HG03457 (cell line): ENCODE data around the gene STUM.
"Not testable (repeated sequence)": the region's sequence is repeated elsewhere in the genome, so short reads cannot be mapped to it uniquely, and the experiment has no call there.

ENCODE experiments used
- ATAC-seq: cut with Tn5 transposase; IDR thresholded peaks from one replicate; pipeline ENCODE4 v1.9.1; 2021; ENCODE audit warnings: moderate number of reproducible peaks; ENCODE audit not compliant: unreplicated experiment

Gene STUM

GRCh38 chr1:226603022-226603857 lies 54.7 kb downstream of the STUM start:
- ATAC-seq: no peak

GRCh38 chr1:226603858-226604559 lies 55.4 kb downstream of the STUM start:
- ATAC-seq: no peak

- no peak for ATAC-seq
Measured at GRCh38 chr1:226604560-226605317, 56.2 kb downstream of the STUM start.

GRCh38 chr1:226605318-226605950 lies 56.9 kb downstream of the STUM start:
- ATAC-seq: no peak

GRCh38 chr1:226606311-226607267 lies 58.0 kb downstream of the STUM start:
- no peak for ATAC-seq

- ATAC-seq: no peak
Measured at GRCh38 chr1:226607268-226607660, 58.7 kb downstream of the STUM start.

GRCh38 chr1:226607821-226608220 lies 59.3 kb downstream of the STUM start:
- no peak for ATAC-seq

GRCh38 chr1:226608699-226609505 lies 60.3 kb downstream of the STUM start:
- ATAC-seq: no peak

- ATAC-seq: no peak
Measured at GRCh38 chr1:226609836-226610455, 61.4 kb downstream of the STUM start.

- no peak for ATAC-seq
Measured at GRCh38 chr1:226610671-226611070, 62.1 kb downstream of the STUM start.

GRCh38 chr1:226611301-226611700 lies 62.7 kb downstream of the STUM start:
- ATAC-seq: no peak

GRCh38 chr1:226611980-226612379 lies 63.4 kb downstream of the STUM start:
- ATAC-seq: not testable (repeated sequence)

- no peak for ATAC-seq
Measured at GRCh38 chr1:226615876-226616275, 67.3 kb downstream of the STUM start.

GRCh38 chr1:226616636-226617035 lies 68.1 kb downstream of the STUM start:
- ATAC-seq: no peak

- no peak for ATAC-seq
Measured at GRCh38 chr1:226617109-226617508, 68.5 kb downstream of the STUM start.

GRCh38 chr1:226617719-226618118 lies 69.2 kb downstream of the STUM start:
- not testable (repeated sequence) for ATAC-seq

GRCh38 chr1:226618380-226618779 lies 69.8 kb downstream of the STUM start:
- no peak for ATAC-seq

GRCh38 chr1:226619031-226619430 lies 70.5 kb downstream of the STUM start:
- no peak for ATAC-seq

- ATAC-seq: no peak
Measured at GRCh38 chr1:226622012-226622411, 73.4 kb downstream of the STUM start.
